Nephron (organoid): Measurements from ENCODE around the gene ANKRD10.

Experiments
- H3K27ac Mint-ChIP-seq, 3 experiments: 2 replicates each; pipeline ENCODE4 v1.8.0; 2020; ENCODE audit warnings: mixed read lengths in 3 of 3, mild to moderate bottlenecking in 2 of 3, moderate library complexity in 1 of 3
- H3K27me3 Mint-ChIP-seq: 2 replicates; pipeline ENCODE4 v1.8.0; 2021; ENCODE audit warnings: low read depth, mild to moderate bottlenecking, moderate library complexity, mixed read lengths
- H3K36me3 Mint-ChIP-seq: 2 replicates; pipeline ENCODE4 v1.8.0; 2020; ENCODE audit warnings: low read depth, mixed read lengths
- H3K4me1 Mint-ChIP-seq: 2 replicates; pipeline ENCODE4 v1.8.0; 2020; ENCODE audit warnings: mixed read lengths
- H3K4me3 Mint-ChIP-seq, 3 experiments: 2 replicates each; pipeline ENCODE4 v1.8.0; 2020; ENCODE audit warnings: mild to moderate bottlenecking in 3 of 3, mixed read lengths in 3 of 3, moderate library complexity in 2 of 3
- H3K9me3 Mint-ChIP-seq: 2 replicates; pipeline ENCODE4 v1.8.0; 2020; ENCODE audit warnings: mixed read lengths
- CTCF ChIP-seq, 3 experiments: fragments of 200-600 bp; sonication (generic); IDR thresholded peaks; one replicate each; pipeline ENCODE4 v1.5.0; 2021; ENCODE audit warnings: antibody characterized with exemption in 3 of 3; ENCODE audit not compliant: unreplicated experiment in 3 of 3

The ANKRD10 gene

GRCh38 chr13:110924639-110924934 lies 9.7 kb upstream of the ANKRD10 start:
- no peaks in the 10 kb centered on the region for H3K36me3 Mint-ChIP-seq
- TF ChIP-seq CTCF (IDR thresholded peaks at IDR 0.05; ENCODE audit: unreplicated experiment in 3 of 3), result no peak
- peaks cover 18% of the 10 kb centered on the region for H3K4me1 Mint-ChIP-seq
- no peak overlapping the region for H3K27ac Mint-ChIP-seq
- peaks cover 18% of the 10 kb centered on the region for H3K27me3 Mint-ChIP-seq
- H3K4me3 Mint-ChIP-seq, result no peak overlapping the region
- no peaks in the 10 kb centered on the region for H3K9me3 Mint-ChIP-seq

GRCh38 chr13:110923777-110924638 lies 9.1 kb upstream of the ANKRD10 start:
- no peaks in the 10 kb centered on the region for H3K36me3 Mint-ChIP-seq
- peaks cover 19% of the 10 kb centered on the region for H3K27me3 Mint-ChIP-seq
- no peak overlapping the region for H3K4me3 Mint-ChIP-seq
- no peak for TF ChIP-seq CTCF (IDR thresholded peaks at IDR 0.05; ENCODE audit: unreplicated experiment in 3 of 3)
- H3K4me1 Mint-ChIP-seq, result peaks cover 18% of the 10 kb centered on the region
- H3K27ac Mint-ChIP-seq, result no peak overlapping the region
- H3K9me3 Mint-ChIP-seq, result no peaks in the 10 kb centered on the region

DNA sequence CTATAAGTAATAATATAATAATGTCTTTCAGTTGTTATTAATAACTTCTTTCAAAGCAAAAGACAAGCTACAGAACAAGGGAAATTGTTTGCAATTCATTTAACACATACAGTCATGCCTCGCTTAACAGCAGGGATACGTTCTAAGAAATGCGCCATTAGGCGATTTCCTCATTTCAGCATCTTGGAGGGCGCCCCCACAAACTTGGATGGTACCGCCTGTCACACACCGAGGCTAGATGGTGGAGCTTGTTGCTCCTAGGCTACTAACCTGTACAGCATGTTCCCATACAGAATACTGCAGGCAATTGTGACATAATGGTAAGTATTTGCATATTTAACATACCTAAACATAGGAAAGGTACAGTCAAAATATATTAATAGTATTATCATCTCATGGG lies 8.2 kb upstream of the ANKRD10 start:
- Mint-ChIP-seq H3K36me3 (no peaks in the 10 kb centered on the region), H3K9me3 (no peaks in the 10 kb centered on the region), H3K4me3 (no peak overlapping the region), H3K27ac (no peak overlapping the region), H3K4me1 (peaks cover 18% of the 10 kb centered on the region), H3K27me3 (peaks cover 21% of the 10 kb centered on the region)
- TF ChIP-seq CTCF (IDR thresholded peaks at IDR 0.05; ENCODE audit: unreplicated experiment in 3 of 3), result no peak

DNA sequence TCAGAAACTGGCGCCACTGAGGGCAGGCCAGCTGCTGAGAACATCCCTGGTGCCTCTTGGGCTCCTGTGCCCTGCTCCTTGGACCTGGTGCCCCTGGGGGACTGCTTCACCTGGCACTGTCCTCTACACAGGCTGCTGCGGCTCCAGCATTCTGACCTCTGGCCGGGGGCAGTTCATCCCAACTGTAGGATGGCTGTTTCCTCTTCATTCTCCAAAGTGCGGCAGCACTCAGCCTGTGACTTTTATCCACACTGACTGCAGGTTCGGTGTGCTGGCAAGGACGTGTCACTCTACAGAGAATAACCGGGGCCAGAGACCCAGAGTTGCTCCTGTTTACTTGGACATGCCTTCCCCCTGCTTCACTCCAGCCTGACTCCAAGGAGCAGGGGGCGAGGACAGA lies 7.6 kb upstream of the ANKRD10 start:
- TF ChIP-seq CTCF (IDR thresholded peaks at IDR 0.05; ENCODE audit: unreplicated experiment in 3 of 3), result no peak
- H3K4me1 Mint-ChIP-seq, result peaks cover 18% of the 10 kb centered on the region
- H3K27ac Mint-ChIP-seq, result no peak overlapping the region

GRCh38 chr13:110921695-110922094 lies 6.8 kb upstream of the ANKRD10 start:
- H3K4me3 Mint-ChIP-seq, result no peak overlapping the region
- peak overlapping the region in 1 of 3 experiments; percentile 52 for H3K27ac Mint-ChIP-seq
- peaks cover 21% of the 10 kb centered on the region for H3K27me3 Mint-ChIP-seq
- no peak for TF ChIP-seq CTCF (IDR thresholded peaks at IDR 0.05; ENCODE audit: unreplicated experiment in 3 of 3)
- H3K9me3 Mint-ChIP-seq, result no peaks in the 10 kb centered on the region
- peaks cover 22% of the 10 kb centered on the region for H3K4me1 Mint-ChIP-seq
- H3K36me3 Mint-ChIP-seq, result no peaks in the 10 kb centered on the region

More for the DNA sequence above, 7.6 kb upstream of the ANKRD10 start:
- Mint-ChIP-seq H3K4me3 (no peak overlapping the region), H3K27me3 (peaks cover 21% of the 10 kb centered on the region), H3K36me3 (no peaks in the 10 kb centered on the region), H3K9me3 (no peaks in the 10 kb centered on the region)

DNA sequence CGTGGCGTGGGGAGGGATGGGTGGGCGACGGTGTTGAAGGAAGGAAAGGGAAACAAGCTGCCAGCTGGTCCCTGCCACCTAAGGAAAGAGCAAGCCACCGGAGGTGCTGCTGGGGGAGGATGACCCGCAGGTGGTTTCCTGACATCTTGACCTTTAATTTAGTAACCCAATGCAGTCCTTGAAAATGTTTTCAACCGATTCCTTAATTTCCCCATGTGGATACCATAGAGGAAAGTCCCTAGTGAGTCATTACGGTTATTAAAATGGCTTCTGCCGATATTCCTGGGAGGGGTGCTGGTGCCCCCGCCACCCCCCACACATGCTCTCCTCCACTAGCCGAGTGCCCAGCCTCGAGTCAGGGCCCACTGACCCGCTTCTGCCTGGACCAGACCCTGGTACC lies 6.3 kb upstream of the ANKRD10 start:
- no peak for TF ChIP-seq CTCF (IDR thresholded peaks at IDR 0.05; ENCODE audit: unreplicated experiment in 3 of 3)
- H3K27me3 Mint-ChIP-seq, result peaks cover 21% of the 10 kb centered on the region
- no peak overlapping the region for H3K4me3 Mint-ChIP-seq
- H3K36me3 Mint-ChIP-seq, result no peaks in the 10 kb centered on the region
- no peaks in the 10 kb centered on the region for H3K9me3 Mint-ChIP-seq
- H3K4me1 Mint-ChIP-seq, result peaks cover 27% of the 10 kb centered on the region
- peak overlapping the region in 1 of 3 experiments; percentile 52 for H3K27ac Mint-ChIP-seq
